ENCODE data around the gene LRRC25. TPM values are rescaled to one million over a fixed set of nuclear protein-coding genes. Genes with fewer than 3 reads are reported as not detected.
"Not testable (repeated sequence)": the region's sequence is repeated elsewhere in the genome, so short reads cannot be mapped to it uniquely, and the experiment has no call there.

The LRRC25 gene
- total RNA-seq, 1 donor from 2014 or later, result not detected

GRCh38 chr19:18380843-18381242 is 16.6 kb downstream of the LRRC25 start:
- DNase-seq (ENCODE audit: low read depth), result no peak

- peak; percentile 70 for DNase-seq (ENCODE audit: low read depth)
Measured at GRCh38 chr19:18379803-18380747, 17.3 kb downstream of the LRRC25 start.

- no peak for DNase-seq (ENCODE audit: low read depth)
Measured at GRCh38 chr19:18377026-18377425, 20.4 kb downstream of the LRRC25 start.

- DNase-seq (ENCODE audit: low read depth), result peak; percentile 97
Measured at GRCh38 chr19:18373892-18374629, 23.4 kb downstream of the LRRC25 start.

DNA sequence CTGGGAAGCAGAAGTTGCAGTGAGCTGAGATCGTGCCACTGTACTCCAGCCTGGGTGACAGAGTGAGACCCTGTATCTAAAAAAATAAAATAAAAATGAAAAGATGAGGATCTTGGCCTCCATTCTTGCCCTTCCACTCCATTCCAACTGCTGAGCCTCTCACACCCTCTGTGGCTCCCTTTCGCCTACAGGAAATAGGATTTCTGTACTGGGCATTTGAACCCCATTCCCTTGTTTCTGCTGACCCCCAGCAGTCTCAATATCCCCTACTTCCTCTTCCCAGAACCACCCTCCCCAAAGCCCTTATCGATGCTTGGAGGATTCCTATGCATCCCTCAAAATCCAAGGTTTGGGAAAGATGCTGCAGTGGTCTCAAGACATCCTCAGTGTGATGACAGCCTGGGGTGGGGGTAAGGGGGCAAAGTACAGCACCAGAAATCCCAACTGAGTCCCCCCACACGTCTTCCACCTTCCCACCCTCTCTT is 24.0 kb downstream of the LRRC25 start:
- no peak for DNase-seq (ENCODE audit: low read depth)

DNA sequence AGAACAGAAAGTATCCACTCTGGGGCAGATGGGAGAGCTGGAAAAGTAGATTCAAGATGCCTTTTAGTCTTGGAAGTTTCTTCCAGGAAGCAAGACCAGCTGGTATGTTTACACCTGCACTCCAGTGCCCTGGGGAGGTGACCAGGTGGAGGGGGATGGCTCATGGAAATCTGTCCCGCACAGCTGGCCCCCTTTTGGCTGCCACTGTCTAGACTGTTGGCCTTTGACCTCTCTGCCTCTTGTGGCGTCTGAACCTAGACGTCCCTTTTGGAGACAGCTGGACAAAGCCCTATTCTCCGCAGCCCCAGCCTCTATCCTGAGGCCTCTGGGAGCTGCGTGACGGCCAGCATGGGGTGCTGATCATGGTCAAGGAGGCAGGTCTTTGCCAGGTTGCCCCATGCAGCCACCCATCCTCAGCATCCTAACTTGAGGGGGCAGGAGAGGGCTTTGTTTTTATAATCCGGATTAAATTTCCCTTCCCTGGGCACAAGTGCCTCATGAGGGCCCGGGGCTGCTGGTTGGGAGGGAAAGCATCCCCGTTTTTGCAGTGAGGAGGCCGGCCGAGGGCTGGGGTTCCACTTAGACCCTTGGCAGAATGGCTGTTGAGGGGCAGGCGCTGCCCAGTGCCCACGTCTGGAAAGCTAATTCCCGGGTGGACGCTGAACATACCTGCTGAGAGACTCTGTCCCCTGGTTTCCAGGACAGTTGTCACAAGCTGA is 28.8 kb downstream of the LRRC25 start:
- DNase-seq (ENCODE audit: low read depth), result no peak

DNA sequence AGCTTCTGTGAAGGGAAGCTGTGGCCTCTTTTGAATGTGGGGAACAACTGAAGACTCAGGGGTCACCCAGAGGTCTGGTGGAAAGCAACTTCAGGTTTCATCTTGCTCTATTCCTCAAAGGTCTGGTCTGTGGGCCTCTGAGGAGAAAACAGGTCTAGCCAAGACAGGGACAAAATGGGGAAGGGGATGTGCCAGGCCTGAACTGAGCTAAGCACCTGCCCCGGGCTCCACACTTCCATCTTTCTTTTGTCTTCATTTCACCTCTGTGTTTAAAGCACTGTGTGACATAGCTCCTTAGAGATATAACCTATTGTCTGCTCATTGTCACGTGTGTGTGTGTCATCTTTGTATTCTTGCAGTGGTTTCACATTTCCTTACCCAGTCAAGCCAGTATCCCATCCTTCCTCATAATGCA is 31.4 kb downstream of the LRRC25 start:
- DNase-seq (ENCODE audit: low read depth), result peak; percentile 32

GRCh38 chr19:18364826-18365528 is 32.4 kb downstream of the LRRC25 start:
- DNase-seq (ENCODE audit: low read depth), result peak; percentile 100

DNA sequence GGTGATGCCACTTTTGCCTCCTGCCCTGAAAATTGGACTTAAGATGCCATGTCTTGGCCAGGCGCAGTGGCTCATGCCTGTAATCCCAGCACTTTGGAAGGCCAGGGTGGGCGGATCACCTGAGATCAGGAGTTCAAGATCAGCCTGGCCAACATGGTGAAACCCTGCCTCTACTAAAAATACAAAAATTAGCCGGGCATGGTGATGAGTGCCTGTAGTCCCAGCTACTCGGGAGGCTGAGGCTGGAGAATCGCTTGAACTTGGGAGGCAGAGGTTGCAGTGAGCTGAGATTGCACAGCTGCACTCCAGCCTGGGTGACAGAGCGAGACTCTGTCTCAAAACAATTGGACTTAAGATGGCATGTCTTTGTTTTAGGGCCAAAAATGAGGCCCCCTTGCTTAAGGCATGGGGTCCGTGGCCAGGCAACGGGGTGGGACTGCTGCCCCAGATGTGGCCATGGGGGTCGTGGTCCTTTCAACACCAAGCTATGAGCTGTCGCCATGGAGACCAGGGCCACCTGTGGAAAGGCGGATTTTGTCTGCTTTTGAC is 33.1 kb downstream of the LRRC25 start:
- DNase-seq (ENCODE audit: low read depth), result not testable (repeated sequence)

DNA sequence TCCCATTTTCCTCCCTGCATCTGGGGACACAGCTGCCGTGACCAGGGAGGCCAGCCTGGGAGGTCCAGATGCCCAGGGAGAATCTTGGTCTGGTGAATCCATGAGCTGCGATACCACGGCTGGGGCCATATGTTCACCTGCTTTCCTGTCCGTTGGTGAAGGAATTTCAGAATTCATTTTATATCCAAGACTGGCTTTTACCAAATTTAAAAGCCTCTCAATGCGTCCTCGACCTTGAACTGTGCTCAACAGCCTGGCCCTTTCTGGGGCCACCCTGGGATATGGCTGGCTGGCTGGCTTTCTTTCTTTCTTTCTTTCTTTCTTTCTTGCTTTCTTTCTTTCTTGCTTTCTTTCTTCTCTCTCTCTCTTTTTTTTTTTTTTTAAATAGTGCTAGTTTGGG is 33.6 kb downstream of the LRRC25 start:
- no peak for DNase-seq (ENCODE audit: low read depth)

DNA sequence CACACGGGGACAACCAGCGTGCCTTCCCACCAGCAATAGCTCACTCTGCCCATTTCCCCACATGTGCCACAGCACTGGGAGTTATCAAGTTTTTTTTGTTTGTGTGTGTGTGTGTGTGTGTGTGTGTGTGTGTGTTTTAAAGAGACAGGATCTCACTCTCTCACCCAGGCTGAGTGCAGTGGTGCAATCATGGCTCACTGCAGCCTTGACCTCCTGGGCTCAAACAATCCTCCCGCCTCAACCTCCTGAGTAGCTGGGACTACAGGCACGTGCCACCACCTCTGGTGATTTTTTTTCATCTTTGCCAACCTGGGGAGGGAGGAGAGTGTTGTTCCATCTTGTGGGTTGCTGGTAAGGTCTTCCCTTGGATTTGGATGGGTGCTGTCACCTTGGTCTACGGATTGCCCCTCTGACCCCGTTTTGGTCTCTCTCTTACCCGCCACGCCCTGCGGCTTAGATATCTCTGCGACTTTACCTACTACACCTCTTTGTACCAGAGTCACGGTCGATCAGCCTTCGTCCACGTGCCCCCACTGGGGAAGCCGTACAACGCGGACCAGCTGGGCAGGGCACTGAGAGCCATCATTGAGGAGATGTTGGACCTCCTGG is 34.4 kb downstream of the LRRC25 start:
- no peak for DNase-seq (ENCODE audit: low read depth)

- no peak for DNase-seq (ENCODE audit: low read depth)
Measured at GRCh38 chr19:18361646-18362045, 35.8 kb downstream of the LRRC25 start.

- no peak for DNase-seq (ENCODE audit: low read depth)
Measured at GRCh38 chr19:18357041-18357440, 40.4 kb downstream of the LRRC25 start.

DNA sequence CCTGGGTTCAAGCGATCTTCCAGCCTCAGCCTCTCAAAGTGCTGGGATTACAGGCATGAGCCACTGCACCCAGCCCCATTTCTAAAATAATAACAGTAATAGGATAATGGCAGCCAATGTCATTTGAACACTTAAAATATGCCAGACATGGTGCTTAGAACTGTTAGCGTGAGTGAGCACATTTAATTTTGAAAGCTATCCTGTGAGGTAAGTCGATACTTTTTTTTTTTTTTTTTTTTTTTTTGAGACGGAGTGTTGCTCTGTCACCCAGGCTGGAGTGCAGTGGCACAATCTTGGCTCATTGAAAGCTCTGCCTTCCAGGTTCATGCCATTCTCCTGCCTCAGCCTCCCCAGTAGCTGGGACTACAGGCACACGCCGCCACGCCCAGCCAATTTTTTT is 42.7 kb downstream of the LRRC25 start:
- not testable (repeated sequence) for DNase-seq (ENCODE audit: low read depth)

GRCh38 chr19:18353378-18354005 is 43.9 kb downstream of the LRRC25 start:
- DNase-seq (ENCODE audit: low read depth), result no peak

GRCh38 chr19:18351544-18351943 is 45.9 kb downstream of the LRRC25 start:
- DNase-seq (ENCODE audit: low read depth), result no peak

DNA sequence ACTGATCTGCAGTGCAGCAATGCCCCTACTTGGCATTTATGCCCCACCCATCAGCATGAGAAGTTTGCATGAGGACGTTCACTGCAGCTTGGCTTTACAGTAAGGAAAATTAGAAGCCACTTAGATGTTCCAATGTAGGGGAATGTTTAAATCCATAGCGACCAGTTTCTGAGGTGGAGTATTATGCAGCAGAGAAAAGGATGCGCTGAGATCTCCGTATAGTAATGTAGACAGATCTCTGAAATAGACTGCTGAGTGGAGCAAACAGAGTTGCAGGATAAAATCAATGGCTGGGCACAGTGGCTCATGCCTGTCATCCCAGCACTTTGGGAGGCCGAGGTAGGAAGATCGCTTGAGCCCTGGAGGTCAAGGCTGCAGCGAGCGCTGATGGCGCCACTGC is 46.9 kb downstream of the LRRC25 start:
- DNase-seq (ENCODE audit: low read depth), result no peak

- DNase-seq (ENCODE audit: low read depth), result peak; percentile 38
Measured at GRCh38 chr19:18349524-18350128, 47.8 kb downstream of the LRRC25 start.

- not testable (repeated sequence) for DNase-seq (ENCODE audit: low read depth)
Measured at GRCh38 chr19:18348818-18349339, 48.5 kb downstream of the LRRC25 start.

Data from renal cortical epithelial cell (primary cell).